Fibroblast of lung (primary cell): Measurements from ENCODE around the gene CASP1.

ENCODE experiments used
- EZH2 ChIP-seq: IDR thresholded peaks from 2 replicates; pipeline ENCODE4 v1.5.1; 2012; ENCODE audit warnings: low read length, control low read depth, mild to moderate bottlenecking; ENCODE audit errors: missing control alignments
- TF ChIP-seq, protein P1 (sequence below), 2 donors: IDR thresholded peaks in 1 of 2; conservative IDR thresholded peaks in 1 of 2; 1 replicate in 1 of 2; 2 replicates in 1 of 2; pipeline ENCODE4 v1.5.1; 2011 to 2012; ENCODE audit warnings: low read length in 2 of 2, control low read depth in 1 of 2, inconsistent platforms in 1 of 2, low read depth in 1 of 2, mild to moderate bottlenecking in 1 of 2

GRCh38 chr11:105033343-105033742, 1.6 kb downstream of the CASP1 start:
- TF ChIP-seq, protein P1, sequence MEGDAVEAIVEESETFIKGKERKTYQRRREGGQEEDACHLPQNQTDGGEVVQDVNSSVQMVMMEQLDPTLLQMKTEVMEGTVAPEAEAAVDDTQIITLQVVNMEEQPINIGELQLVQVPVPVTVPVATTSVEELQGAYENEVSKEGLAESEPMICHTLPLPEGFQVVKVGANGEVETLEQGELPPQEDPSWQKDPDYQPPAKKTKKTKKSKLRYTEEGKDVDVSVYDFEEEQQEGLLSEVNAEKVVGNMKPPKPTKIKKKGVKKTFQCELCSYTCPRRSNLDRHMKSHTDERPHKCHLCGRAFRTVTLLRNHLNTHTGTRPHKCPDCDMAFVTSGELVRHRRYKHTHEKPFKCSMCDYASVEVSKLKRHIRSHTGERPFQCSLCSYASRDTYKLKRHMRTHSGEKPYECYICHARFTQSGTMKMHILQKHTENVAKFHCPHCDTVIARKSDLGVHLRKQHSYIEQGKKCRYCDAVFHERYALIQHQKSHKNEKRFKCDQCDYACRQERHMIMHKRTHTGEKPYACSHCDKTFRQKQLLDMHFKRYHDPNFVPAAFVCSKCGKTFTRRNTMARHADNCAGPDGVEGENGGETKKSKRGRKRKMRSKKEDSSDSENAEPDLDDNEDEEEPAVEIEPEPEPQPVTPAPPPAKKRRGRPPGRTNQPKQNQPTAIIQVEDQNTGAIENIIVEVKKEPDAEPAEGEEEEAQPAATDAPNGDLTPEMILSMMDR (conservative IDR thresholded peaks at IDR 0.05 in 1 of 2, IDR thresholded peaks at IDR 0.05 in 1 of 2; ENCODE audit: low read depth in 1 of 2, low read length in 2 of 2) = no peak
- no peak for TF ChIP-seq EZH2
